MCF 10A (cell line): ENCODE results near the gene BNC1. TPM values are rescaled to one million over a fixed set of nuclear protein-coding genes. Genes with fewer than 3 reads are reported as not detected.

Source experiments
- BruUV-seq: library from RNA; stranded (reverse); fragments of 400-500 nt; replicated peaks from 2 replicates; lab custom pipeline; 2021; lab: Mats Ljungman, UMichigan
- CTCF ChIA-PET: fragments of 300-600 bp; sonication (Branson Sonifier 250); formaldehyde crosslinking; extraction: SDS; loops from one replicate; lab custom pipeline; 2021; ENCODE audit warnings: antibody characterized with exemption, inconsistent platforms; lab: Yijun Ruan, JAX
- POLR2A ChIA-PET: fragments of 300-600, 350-650 bp; sonication (Branson Sonifier 250); formaldehyde crosslinking; extraction: SDS; loops from one replicate; lab custom pipeline; 2020; ENCODE audit warnings: antibody characterized with exemption, inconsistent platforms; lab: Yijun Ruan, JAX
- DNase-seq: peaks from one replicate; pipeline ENCODE4 v3.0.0-alpha.2; 2018; ENCODE audit not compliant: unreplicated experiment
- H3K27ac Mint-ChIP-seq: one replicate; pipeline ENCODE4 v1.8.0; 2022; ENCODE audit warnings: mild to moderate bottlenecking, low read depth, mixed read lengths; ENCODE audit not compliant: unreplicated experiment
- H3K27me3 Mint-ChIP-seq: one replicate; pipeline ENCODE4 v1.8.0; 2022; ENCODE audit warnings: mixed read lengths; ENCODE audit not compliant: insufficient read depth, unreplicated experiment
- H3K36me3 Mint-ChIP-seq: one replicate; pipeline ENCODE4 v1.8.0; 2022; ENCODE audit warnings: mild to moderate bottlenecking, moderate library complexity, mixed read lengths; ENCODE audit not compliant: insufficient read depth, unreplicated experiment
- H3K4me1 Mint-ChIP-seq: one replicate; pipeline ENCODE4 v1.8.0; 2022; ENCODE audit warnings: mixed read lengths; ENCODE audit not compliant: insufficient read depth, unreplicated experiment
- H3K4me3 Mint-ChIP-seq: one replicate; pipeline ENCODE4 v1.8.0; 2022; ENCODE audit warnings: mild to moderate bottlenecking, moderate library complexity, mixed read lengths; ENCODE audit not compliant: unreplicated experiment
- H3K9me3 Mint-ChIP-seq: one replicate; pipeline ENCODE4 v1.8.0; 2022; ENCODE audit warnings: mixed read lengths; ENCODE audit not compliant: unreplicated experiment
- CTCF ChIP-seq: fragments of 200-600 bp; IDR thresholded peaks from one replicate; pipeline ENCODE4 v1.8.0; 2022; ENCODE audit warnings: antibody characterized with exemption, mild to moderate bottlenecking; ENCODE audit not compliant: unreplicated experiment
- intact Hi-C: fragments of 100-400 bp; cut with micrococcal nuclease; formaldehyde crosslinking; loops from 2 replicates; pipeline ENCODE4 v1.14.1; 2022
- total RNA-seq: library from RNA; stranded (reverse); gene quantifications from 2 replicates; pipeline ENCODE4 v1.2.3, GENCODE V29; 2022

Gene BNC1
- total RNA-seq, 1 experiment from 2014 or later = 93.5 TPM

- peaks cover 59% of the 10 kb centered on the region for H3K4me1 Mint-ChIP-seq
- H3K4me3 Mint-ChIP-seq = no peak overlapping the region
- ChIA-PET CTCF (interaction anchor here (0.6 to 3.0 kb wide), 6 partner anchors 13 to 93 kb away, joined by 3 to 11 read pairs (median 5); no protein-coding TSS in a partner anchor), POLR2A (interaction anchor here (0.6 to 11.4 kb wide), 7 partner anchors 9 to 167 kb away, joined by 3 to 269 read pairs (median 15); no protein-coding TSS in a partner anchor)
- intact Hi-C loops = no loop called here
- H3K9me3 Mint-ChIP-seq = no peaks in the 10 kb centered on the region
- H3K27ac Mint-ChIP-seq = no peak overlapping the region
- DNase-seq = no peak
- H3K27me3 Mint-ChIP-seq = no peaks in the 10 kb centered on the region
- H3K36me3 Mint-ChIP-seq = no peaks in the 10 kb centered on the region
- no TSS peak for BruUV-seq
- TF ChIP-seq CTCF = no peak
Measured at GRCh38 chr15:83290236-83290635, 5.8 kb upstream of the BNC1 start.

GRCh38 chr15:83289160-83289559 is 4.7 kb upstream of the BNC1 start:
- no peak for DNase-seq
- intact Hi-C loops = loop anchor here (5.0 kb wide), 1 partner anchor 33 kb away; no protein-coding TSS in a partner anchor
- Mint-ChIP-seq H3K27ac (peak overlapping the region; percentile 71), H3K9me3 (no peaks in the 10 kb centered on the region), H3K4me1 (peaks cover 59% of the 10 kb centered on the region), H3K36me3 (no peaks in the 10 kb centered on the region), H3K27me3 (no peaks in the 10 kb centered on the region), H3K4me3 (no peak overlapping the region)
- no peak for TF ChIP-seq CTCF
- CTCF ChIA-PET = interaction anchor here (0.6 to 3.0 kb wide), 8 partner anchors 14 to 182 kb away, joined by 3 to 11 read pairs (median 6); no protein-coding TSS in a partner anchor
- no TSS peak for BruUV-seq
- POLR2A ChIA-PET = interaction anchor here (1.0 to 11.4 kb wide), 11 partner anchors 9 to 304 kb away, joined by 3 to 269 read pairs (median 25); partner anchors contain the start of gene RAMAC

GRCh38 chr15:83288381-83288801 is 3.9 kb upstream of the BNC1 start:
- H3K4me3 Mint-ChIP-seq = peak overlapping the region; percentile 28
- peaks cover 59% of the 10 kb centered on the region for H3K4me1 Mint-ChIP-seq
- peak; percentile 85 for DNase-seq
- POLR2A ChIA-PET = interaction anchor here (0.6 to 11.4 kb wide), 18 partner anchors 9 to 445 kb away, joined by 3 to 269 read pairs (median 6); partner anchors contain the start of gene RAMAC
- no peaks in the 10 kb centered on the region for H3K9me3 Mint-ChIP-seq
- no peak for TF ChIP-seq CTCF
- H3K27ac Mint-ChIP-seq = peak overlapping the region; percentile 71
- CTCF ChIA-PET = interaction anchor here (0.6 to 3.0 kb wide), 11 partner anchors 9 to 183 kb away, joined by 3 to 11 read pairs (median 4); no protein-coding TSS in a partner anchor
- no peaks in the 10 kb centered on the region for H3K27me3 Mint-ChIP-seq
- BruUV-seq = no TSS peak
- intact Hi-C loops = loop anchor here (5.0 kb wide), 1 partner anchor 34 kb away; no protein-coding TSS in a partner anchor
- peaks cover 7% of the 10 kb centered on the region for H3K36me3 Mint-ChIP-seq

GRCh38 chr15:83287541-83288027 is 3.1 kb upstream of the BNC1 start:
- peak; percentile 90 for DNase-seq
- CTCF ChIA-PET = interaction anchor here (0.6 to 3.0 kb wide), 9 partner anchors 8 to 149 kb away, joined by 3 to 11 read pairs (median 4); no protein-coding TSS in a partner anchor
- H3K4me3 Mint-ChIP-seq = no peak overlapping the region
- peaks cover 15% of the 10 kb centered on the region for H3K36me3 Mint-ChIP-seq
- BruUV-seq = no TSS peak
- H3K27ac Mint-ChIP-seq = peak overlapping the region; percentile 71
- H3K9me3 Mint-ChIP-seq = no peaks in the 10 kb centered on the region
- peaks cover 53% of the 10 kb centered on the region for H3K4me1 Mint-ChIP-seq
- intact Hi-C loops = loop anchor here (5.0 kb wide), 1 partner anchor 35 kb away; no protein-coding TSS in a partner anchor
- no peaks in the 10 kb centered on the region for H3K27me3 Mint-ChIP-seq
- TF ChIP-seq CTCF = no peak
- POLR2A ChIA-PET = interaction anchor here (0.7 to 11.4 kb wide), 18 partner anchors 9 to 446 kb away, joined by 3 to 269 read pairs (median 6); no protein-coding TSS in a partner anchor
